ENCODE results near the gene CR1L.
"Not testable (repeated sequence)": the region's sequence is repeated elsewhere in the genome, so short reads cannot be mapped to it uniquely, and the experiment has no call there.

- not testable (repeated sequence) for TF ChIP-seq CTCF (conservative IDR thresholded peaks at IDR 0.05; ENCODE audit: low read depth, low read length); EZH2 (IDR thresholded peaks at IDR 0.05; ENCODE audit: low read length, unreplicated experiment)
Observed at GRCh38 chr1:207634293-207634692, 10.6 kb upstream of the CR1L start.

Measured in PC-3 (cell line).